Upper lobe of left lung (tissue), 6 donors: ENCODE results near the gene FLRT2. TPM values are rescaled to one million over a fixed set of nuclear protein-coding genes. Genes with fewer than 3 reads are reported as not detected.

Source experiments
- ATAC-seq, 2 donors: fragments of 200-7000 bp; cut with Tn5 transposase; one replicate each; pipeline ENCODE4 v1.9.1; 2022; ENCODE audit warnings: mild to moderate bottlenecking in 2 of 2, moderate library complexity in 2 of 2; ENCODE audit not compliant: low FRiP score in 2 of 2
- DNase-seq, 2 donors: peaks; one replicate each; pipeline ENCODE4 v3.0.0-alpha.2; 2019 to 2020
- H3K27ac ChIP-seq, 4 donors: fragments of 200-600 bp; sonication (generic); one replicate each; pipeline ENCODE4 v1.5.1; 2016 to 2019
- H3K27me3 ChIP-seq, 4 donors: fragments of 200-600 bp; sonication (generic); one replicate each; pipeline ENCODE4 v1.5.1; 2017 to 2019
- H3K36me3 ChIP-seq, 4 donors: fragments of 200-600 bp; sonication (generic); one replicate each; pipeline ENCODE4 v1.5.1; 2016 to 2019
- H3K4me1 ChIP-seq, 4 donors: fragments of 200-600 bp; sonication (generic); one replicate each; pipeline ENCODE4 v1.5.1; 2018 to 2019
- H3K4me3 ChIP-seq, 4 donors: fragments of 200-600 bp; sonication (generic); one replicate each; pipeline ENCODE4 v1.5.1; 2017 to 2019; ENCODE audit warnings: mild to moderate bottlenecking in 2 of 4, moderate library complexity in 1 of 4
- H3K9me3 ChIP-seq, 4 donors: fragments of 200-600 bp; sonication (generic); one replicate each; pipeline ENCODE4 v1.5.1; 2018 to 2019
- CTCF ChIP-seq, 6 experiments: fragments of 450-650 bp in 4 of 6; fragments of 200-600 bp in 2 of 6; sonication (generic) in 2 of 6; IDR thresholded peaks; one replicate each; pipeline ENCODE4 v1.5.1; 2016 to 2019; ENCODE audit warnings: antibody characterized with exemption in 6 of 6
- EP300 ChIP-seq, 4 donors: sonication (generic); formaldehyde crosslinking; IDR thresholded peaks; one replicate each; pipeline ENCODE4 v1.5.1; 2017; ENCODE audit warnings: antibody characterized with exemption in 4 of 4, control low read depth in 2 of 4
- POLR2A ChIP-seq, 4 donors: fragments of 450-650 bp; IDR thresholded peaks; one replicate each; pipeline ENCODE4 v1.5.1; 2016 to 2017; ENCODE audit warnings: antibody characterized with exemption in 4 of 4, mild to moderate bottlenecking in 2 of 4
- POLR2AphosphoS5 ChIP-seq, 2 donors: sonication (generic); formaldehyde crosslinking; IDR thresholded peaks; one replicate each; pipeline ENCODE4 v1.5.1; 2017; ENCODE audit warnings: antibody characterized with exemption in 2 of 2
- WGBS, 2 donors: methylation state at CpG; one replicate each; pipeline ENCODE4 v1.1.5; 2017 to 2018; 5-methylcytosine and 5-hydroxymethylcytosine counted together
- total RNA-seq, 6 donors: library from RNA; depleted of rRNA in 4 of 6; stranded (reverse); fragments of >200 nt in 4 of 6; gene quantifications; one replicate each; pipeline versions ENCODE4 v1.1.0 to v1.2.1, GENCODE V29; 2016 to 2021
- donor health status: DM: no; HTN: no; CAD: no; lungs with moderate emphysema.
- donor health status: DM: no; HTN: yes; CAD: no; lungs with severe emphysema.

The FLRT2 gene
- total RNA-seq, 6 donors from 2014 or later, result 0.91 to 24.1 (median 5.0) TPM

GRCh38 chr14:85604714-85605113, 74.8 kb downstream of the FLRT2 start:
- DNase-seq (no peak), ATAC-seq (no peak)
- Histone ChIP-seq H3K27me3 (no peaks in the 10 kb centered on the region), H3K27ac (no peak overlapping the region), H3K4me1 (peaks cover 0 to 3% (median 0%) of the 10 kb centered on the region in 4 donors), H3K36me3 (no peaks in the 10 kb centered on the region), H3K4me3 (no peak overlapping the region), H3K9me3 (no peaks in the 10 kb centered on the region)
- 22 to 49% methylated on average over 2 of the region's 2 CpGs for WGBS, 2 donors
- TF ChIP-seq EP300 (IDR thresholded peaks at IDR 0.05), result no peak
- no peak for TF ChIP-seq POLR2A (IDR thresholded peaks at IDR 0.05)
- no peak for TF ChIP-seq CTCF (IDR thresholded peaks at IDR 0.05)
- no peak for TF ChIP-seq POLR2AphosphoS5 (IDR thresholded peaks at IDR 0.05)

- WGBS, 2 donors, result 73 to 82% methylated on average over 3 of the region's 3 CpGs
- Histone ChIP-seq H3K27ac (no peak overlapping the region), H3K4me3 (no peak overlapping the region), H3K36me3 (no peaks in the 10 kb centered on the region), H3K4me1 (peaks cover 0 to 3% (median 0%) of the 10 kb centered on the region in 4 donors), H3K9me3 (no peaks in the 10 kb centered on the region), H3K27me3 (no peaks in the 10 kb centered on the region)
- peak in 1 of 2 donors; percentile 14 for TF ChIP-seq POLR2AphosphoS5 (IDR thresholded peaks at IDR 0.05)
- no peak for TF ChIP-seq EP300 (IDR thresholded peaks at IDR 0.05)
- peak in 1 of 4 donors; percentile 19 for TF ChIP-seq POLR2A (IDR thresholded peaks at IDR 0.05)
- TF ChIP-seq CTCF (IDR thresholded peaks at IDR 0.05), result no peak
- ATAC-seq, result peak in 1 of 2 donors; percentile 69
- DNase-seq, result no peak
These were observed 77.7 kb downstream of the FLRT2 start for GRCh38 chr14:85607651-85608081.

- ATAC-seq, result no peak
- no peak for TF ChIP-seq POLR2A (IDR thresholded peaks at IDR 0.05)
- no peak for TF ChIP-seq EP300 (IDR thresholded peaks at IDR 0.05)
- TF ChIP-seq POLR2AphosphoS5 (IDR thresholded peaks at IDR 0.05), result no peak
- no peak for TF ChIP-seq CTCF (IDR thresholded peaks at IDR 0.05)
- WGBS, 2 donors, result 80 to 90% methylated on average over 5 of the region's 5 CpGs
These were observed 83.6 kb downstream of the FLRT2 start for GRCh38 chr14:85613496-85613895.

GRCh38 chr14:85616386-85616885, 86.5 kb downstream of the FLRT2 start:
- 89 to 93% methylated on average over 5 of the region's 5 CpGs for WGBS, 2 donors
- Histone ChIP-seq H3K4me1 (no peaks in the 10 kb centered on the region), H3K9me3 (no peaks in the 10 kb centered on the region), H3K27me3 (no peaks in the 10 kb centered on the region), H3K4me3 (no peak overlapping the region), H3K27ac (no peak overlapping the region), H3K36me3 (no peaks in the 10 kb centered on the region)
- TF ChIP-seq CTCF (IDR thresholded peaks at IDR 0.05) (no peak), POLR2AphosphoS5 (IDR thresholded peaks at IDR 0.05) (no peak), POLR2A (IDR thresholded peaks at IDR 0.05) (no peak), EP300 (IDR thresholded peaks at IDR 0.05) (no peak)
- no peak for ATAC-seq
- no peak for DNase-seq

More at GRCh38 chr14:85613496-85613895, 83.6 kb downstream of the FLRT2 start:
- DNase-seq, result no peak
- Histone ChIP-seq H3K27me3 (no peaks in the 10 kb centered on the region), H3K4me3 (no peak overlapping the region), H3K9me3 (no peaks in the 10 kb centered on the region), H3K27ac (no peak overlapping the region), H3K36me3 (no peaks in the 10 kb centered on the region), H3K4me1 (no peaks in the 10 kb centered on the region)

- Histone ChIP-seq H3K4me3 (no peak overlapping the region), H3K4me1 (no peaks in the 10 kb centered on the region), H3K9me3 (no peaks in the 10 kb centered on the region), H3K36me3 (no peaks in the 10 kb centered on the region), H3K27ac (no peak overlapping the region), H3K27me3 (no peaks in the 10 kb centered on the region)
- DNase-seq (no peak), ATAC-seq (no peak)
- TF ChIP-seq EP300 (IDR thresholded peaks at IDR 0.05) (no peak), POLR2AphosphoS5 (IDR thresholded peaks at IDR 0.05) (no peak), POLR2A (IDR thresholded peaks at IDR 0.05) (no peak), CTCF (IDR thresholded peaks at IDR 0.05) (no peak)
- 73 to 84% methylated on average over 2 of the region's 2 CpGs for WGBS, 2 donors
These were observed 86.9 kb downstream of the FLRT2 start for GRCh38 chr14:85616886-85617285.
